NT2/D1 (cell line): ENCODE measurements around the gene RPP25L.

Experiments
- YY1 ChIP-seq: IDR thresholded peaks from 2 replicates; pipeline ENCODE4 v1.6.1; 2011; ENCODE audit not compliant: insufficient read length, insufficient read depth
- ZNF274 ChIP-seq: IDR thresholded peaks from 2 replicates; pipeline ENCODE4 v1.6.1; 2011; ENCODE audit warnings: mild to moderate bottlenecking, low read depth, low read length

- TF ChIP-seq ZNF274 (no peak), YY1 (no peak)
Measured at GRCh38 chr9:34611251-34611810, 566 bp downstream of the RPP25L start.
